Anterior cingulate cortex (tissue), 58 donors: ENCODE results near the gene SSC4D.
"Not testable (repeated sequence)": the region's sequence is repeated elsewhere in the genome, so short reads cannot be mapped to it uniquely, and the experiment has no call there.

Experiments
- DNase-seq, 58 donors: peaks; one replicate each; lab custom pipeline; 2025; lab: John Stamatoyannopoulos, UW

Gene SSC4D

DNA sequence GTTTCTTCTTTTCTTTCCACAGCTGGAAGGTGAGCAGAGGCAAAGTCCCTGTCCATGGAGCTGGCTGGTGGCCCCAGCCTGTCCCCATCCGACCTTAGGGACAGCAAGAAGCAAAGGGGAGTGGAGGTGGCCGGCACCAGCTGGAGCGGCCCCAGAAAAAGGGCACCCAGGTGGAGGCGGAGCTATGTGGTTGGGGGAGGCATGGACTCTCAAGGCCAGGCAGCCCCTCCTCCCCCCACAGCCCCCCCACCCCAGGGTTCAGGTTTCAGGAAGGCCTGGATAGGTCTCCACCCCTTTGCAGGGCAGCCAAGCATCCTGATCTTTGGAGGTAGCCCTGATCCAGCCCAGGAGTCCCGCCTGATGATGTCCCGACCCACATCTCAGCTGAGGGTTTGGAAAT lies at the start of gene SSC4D:
Gene SSC4D (minus strand): TSS at position 161 of the 400 bp plus-strand sequence. CDS start 5,258 bp downstream, outside the sequence.
- no peak for DNase-seq

DNA sequence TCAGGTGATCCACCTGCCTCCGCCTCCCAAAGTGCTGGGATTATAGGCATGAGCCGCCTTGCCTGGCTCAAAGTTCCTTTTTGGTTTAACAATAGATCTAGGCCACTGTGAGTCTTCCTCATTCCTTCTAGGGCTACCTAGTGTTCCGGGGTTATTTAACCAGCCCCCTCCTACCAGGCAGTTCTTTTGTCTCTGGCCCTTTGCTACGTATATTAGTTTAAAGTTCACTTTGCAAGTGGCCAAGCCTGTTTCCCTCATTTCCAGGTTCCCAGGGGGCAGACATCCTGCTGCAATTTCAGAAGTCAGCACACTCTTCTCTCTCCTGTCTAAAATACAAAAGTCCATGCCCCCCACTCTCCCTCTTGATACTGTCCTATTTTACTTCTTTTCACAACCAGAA lies 49.0 kb upstream of the SSC4D start:
- not testable (repeated sequence) for DNase-seq

DNA sequence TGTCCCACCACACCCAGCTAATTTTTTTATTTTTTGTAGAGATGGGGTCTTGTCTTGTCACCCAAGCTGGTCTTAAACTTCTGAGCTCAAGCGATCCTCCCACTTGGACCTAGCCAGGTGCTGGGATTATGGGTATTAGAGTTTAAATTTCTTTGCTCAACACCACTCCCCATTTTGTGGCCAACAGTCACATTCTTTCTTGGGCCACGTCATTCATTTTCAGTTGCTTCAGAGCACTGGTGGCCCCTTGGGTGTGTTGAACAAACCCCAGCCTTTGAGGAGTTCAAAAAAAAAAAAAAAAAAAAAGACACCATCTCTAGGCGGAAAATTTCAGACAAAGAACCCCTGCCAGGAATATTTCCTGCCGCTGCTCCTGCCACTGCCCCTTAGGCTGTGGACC lies 47.5 kb upstream of the SSC4D start:
- not testable (repeated sequence) for DNase-seq

DNA sequence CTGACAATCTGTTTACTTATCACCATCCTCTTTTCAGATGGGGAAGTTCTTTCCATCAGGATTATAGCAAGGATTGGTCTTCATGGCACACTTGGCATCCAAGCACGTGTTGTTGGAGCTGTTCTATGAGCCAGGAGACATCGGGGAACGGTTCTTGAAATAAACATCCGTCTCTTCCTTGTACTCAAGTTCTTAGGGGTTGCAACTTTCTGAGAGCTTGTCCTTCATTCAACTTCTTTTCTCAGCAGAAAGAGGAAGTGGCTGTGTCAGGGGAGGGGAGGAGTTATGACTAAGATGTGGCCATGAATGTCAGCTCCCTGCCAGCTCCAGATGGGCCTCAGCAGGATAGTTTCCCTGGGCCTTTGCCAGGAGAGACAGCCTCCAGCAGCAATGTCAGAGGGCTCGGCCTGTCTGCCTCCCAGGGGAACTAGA lies 36.1 kb upstream of the SSC4D start:
- DNase-seq = peak in 5 of 58 donors; percentile 6 to 34 (median 17)

DNA sequence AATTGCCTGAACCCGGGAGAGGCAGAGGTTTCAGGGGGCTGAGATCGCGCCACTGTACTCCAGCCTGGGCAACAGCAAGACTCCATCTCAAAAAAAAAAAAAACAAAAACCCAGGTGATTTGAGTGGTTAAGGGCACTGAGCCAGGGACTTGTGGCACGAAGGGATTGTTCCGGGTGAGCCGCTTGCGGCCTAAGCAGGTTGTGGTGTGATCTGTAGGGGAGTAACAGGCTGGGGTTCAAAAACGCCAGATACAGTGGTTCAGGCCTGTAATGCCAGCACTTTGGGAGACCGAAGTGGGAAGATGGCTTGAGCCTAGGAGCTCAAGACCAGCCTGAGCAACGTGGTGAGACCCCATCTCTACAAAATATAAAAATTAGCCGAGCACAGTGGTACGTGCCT lies 34.3 kb upstream of the SSC4D start:
- DNase-seq = not testable (repeated sequence)

DNA sequence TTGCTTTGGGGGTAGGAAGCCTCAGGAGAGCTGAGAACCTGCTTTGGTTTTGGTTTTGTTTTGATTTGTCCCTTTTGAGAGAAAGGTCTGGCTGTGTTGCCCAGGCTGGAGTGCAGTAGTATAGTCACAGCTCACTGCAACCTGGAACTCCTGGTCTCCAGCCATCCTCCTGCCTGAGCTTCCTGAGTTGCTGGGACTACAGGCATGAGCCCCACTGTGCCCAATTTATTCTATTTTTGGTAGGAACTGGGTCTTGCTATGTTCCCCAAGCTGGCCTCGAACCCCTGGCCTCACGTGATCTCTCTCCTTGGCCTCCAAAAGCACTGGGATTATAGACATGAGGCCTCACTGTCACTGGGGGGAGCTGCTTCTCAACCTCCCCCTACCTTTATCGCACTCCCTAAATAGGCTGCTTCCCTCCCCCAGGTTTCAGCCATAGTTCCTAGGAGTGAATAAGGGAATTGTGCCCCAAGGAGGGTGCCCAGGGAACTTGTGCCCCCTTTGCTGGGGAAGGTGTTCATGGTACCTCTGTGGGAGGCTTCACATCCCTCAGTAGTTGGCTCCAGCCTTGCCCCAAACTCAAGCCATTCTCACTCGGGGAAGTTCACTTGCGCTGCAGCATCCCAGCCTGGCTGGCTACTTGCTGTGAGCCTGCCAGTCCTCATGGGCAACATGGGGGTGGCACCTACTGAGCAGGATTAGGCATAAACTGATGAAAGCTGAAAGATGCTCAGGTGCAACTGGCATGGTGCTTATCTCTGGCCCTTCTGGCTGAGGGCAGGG lies 33.4 kb upstream of the SSC4D start:
- not testable (repeated sequence) for DNase-seq

DNA sequence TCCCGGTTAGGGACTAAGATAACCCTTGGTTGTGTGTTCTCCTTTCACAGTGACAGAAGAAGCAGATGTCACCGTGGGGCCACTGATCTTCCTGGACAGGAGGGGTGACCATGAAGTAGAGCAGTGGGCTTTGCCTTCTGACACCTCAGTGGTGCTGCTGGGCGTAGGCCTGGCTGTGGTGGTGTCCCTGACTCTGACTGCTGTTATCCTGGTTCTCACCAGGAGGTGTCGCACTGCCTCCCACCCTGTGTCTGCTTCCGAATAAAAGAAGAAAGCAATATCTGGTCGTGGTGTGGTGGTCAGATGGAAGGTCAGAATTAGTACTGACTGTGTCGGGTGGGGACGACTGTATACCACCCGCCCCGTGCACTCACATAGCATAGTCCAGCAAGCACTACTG lies 32.3 kb upstream of the SSC4D start:
- not testable (repeated sequence) for DNase-seq

DNA sequence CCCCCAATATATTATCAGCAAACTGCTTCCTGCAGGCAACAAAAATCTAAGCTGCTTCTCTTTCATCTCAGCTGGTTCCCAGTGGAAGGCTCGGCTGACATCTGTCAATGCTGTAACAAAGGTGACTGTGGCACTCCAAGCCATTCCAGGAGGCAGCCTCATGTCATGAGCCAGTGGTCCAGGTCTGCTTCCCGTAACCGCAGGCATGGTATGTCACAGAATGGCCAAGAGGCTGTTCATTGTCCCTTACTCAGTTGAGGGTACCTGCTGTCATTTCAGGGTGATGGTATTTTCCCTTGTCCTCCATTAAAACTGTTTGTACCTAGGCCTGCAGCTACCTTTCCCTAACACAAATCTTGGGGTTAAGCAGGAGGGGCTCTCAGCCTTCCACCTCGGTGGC lies 30.9 kb upstream of the SSC4D start:
- DNase-seq = not testable (repeated sequence)

DNA sequence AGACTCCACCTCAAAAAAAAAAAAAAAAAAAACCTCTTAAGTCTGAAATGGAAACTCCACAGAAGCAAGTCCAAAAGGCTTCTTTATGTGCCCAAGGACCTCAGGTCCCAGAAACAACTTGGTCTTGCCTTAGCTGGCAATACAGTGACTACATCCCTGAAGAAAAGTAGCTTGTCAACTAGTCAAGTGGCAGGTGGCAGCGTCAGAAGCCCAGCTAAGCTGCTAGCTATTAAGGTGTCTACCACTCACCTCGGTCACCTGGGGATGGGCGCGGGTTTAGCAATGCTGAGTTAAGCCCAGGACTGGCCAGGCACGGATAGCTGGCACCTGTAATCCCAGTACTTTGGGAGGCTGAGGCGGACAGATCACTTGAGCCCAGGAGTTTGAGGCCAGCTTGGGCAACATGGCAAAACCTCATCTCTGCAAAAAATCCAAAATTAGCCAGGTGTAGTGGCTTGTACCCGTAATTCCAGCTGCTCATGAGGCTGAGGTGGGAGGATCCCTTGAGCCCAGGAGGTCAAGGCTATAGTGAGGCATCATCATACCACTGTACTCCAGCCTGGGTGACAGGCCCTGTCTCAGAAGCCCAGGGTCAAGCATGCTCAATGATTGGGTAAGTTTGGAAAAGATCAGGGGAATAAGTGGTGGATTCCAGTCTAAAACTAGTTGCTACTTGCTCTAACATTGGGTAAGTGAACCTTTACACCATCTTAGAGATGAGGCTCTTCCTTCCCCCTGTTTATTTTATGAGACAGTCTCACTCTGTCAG lies 29.8 kb upstream of the SSC4D start:
- DNase-seq = not testable (repeated sequence)

DNA sequence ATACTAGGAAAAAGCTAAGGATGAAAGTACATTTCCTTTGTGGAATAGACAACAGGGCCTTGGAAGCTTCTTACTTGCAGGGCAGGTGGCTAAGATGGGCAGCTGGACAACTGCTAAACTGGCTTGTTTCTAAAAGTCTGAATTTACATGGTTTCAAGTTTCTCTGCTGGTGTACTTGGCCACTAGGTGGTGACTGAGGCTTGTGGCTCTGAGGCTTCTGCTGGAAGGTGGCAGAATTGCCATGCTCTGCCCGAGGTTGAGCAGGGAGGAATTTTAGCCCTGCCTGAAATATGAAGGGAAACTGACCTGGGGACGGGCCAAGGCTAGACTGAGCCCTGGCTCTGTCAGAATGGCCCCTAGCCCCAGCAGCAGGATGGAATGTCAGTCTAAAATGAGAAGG lies 28.4 kb upstream of the SSC4D start:
- DNase-seq = peak in 50 of 58 donors; percentile 1 to 85 (median 48)

DNA sequence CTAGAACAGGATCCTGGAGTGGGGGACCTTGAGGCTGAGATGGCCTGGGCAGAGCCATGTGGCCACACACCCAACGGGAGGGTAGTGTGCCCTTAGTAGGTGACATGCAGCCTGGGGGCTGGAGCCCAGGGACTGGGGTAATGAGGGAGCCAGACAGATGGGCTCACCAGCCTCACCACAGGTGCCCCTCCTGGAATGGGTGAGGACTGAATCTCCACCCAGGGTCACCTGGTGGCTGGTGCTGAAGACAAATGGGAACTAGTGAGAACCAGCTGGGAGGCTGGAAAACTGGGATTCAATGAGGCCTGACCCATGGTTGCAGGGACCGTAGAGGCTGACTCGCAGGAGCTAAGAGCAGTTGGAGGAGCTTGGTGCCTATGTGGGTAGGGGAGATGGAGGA lies 21.3 kb upstream of the SSC4D start:
- DNase-seq = no peak

DNA sequence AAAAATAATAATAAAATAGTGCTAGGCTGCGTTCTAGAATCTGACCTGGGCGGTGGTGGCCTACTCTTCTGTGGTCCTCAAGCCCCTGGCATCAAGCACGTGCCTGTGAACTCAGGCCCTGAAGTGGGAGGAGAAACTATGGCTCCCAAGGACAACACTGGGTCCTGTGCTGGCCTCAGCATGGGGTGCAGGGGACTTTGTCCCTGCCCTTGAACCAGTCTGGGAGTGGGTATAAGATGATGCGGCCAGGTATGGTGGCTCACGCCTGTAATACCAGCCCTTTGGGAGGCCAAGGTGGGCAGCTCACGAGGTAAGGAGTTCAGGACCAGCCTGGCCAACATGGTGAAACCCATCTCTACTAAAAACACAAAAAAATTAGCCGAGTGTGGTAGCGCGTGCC lies 20.7 kb upstream of the SSC4D start:
- DNase-seq = no peak

DNA sequence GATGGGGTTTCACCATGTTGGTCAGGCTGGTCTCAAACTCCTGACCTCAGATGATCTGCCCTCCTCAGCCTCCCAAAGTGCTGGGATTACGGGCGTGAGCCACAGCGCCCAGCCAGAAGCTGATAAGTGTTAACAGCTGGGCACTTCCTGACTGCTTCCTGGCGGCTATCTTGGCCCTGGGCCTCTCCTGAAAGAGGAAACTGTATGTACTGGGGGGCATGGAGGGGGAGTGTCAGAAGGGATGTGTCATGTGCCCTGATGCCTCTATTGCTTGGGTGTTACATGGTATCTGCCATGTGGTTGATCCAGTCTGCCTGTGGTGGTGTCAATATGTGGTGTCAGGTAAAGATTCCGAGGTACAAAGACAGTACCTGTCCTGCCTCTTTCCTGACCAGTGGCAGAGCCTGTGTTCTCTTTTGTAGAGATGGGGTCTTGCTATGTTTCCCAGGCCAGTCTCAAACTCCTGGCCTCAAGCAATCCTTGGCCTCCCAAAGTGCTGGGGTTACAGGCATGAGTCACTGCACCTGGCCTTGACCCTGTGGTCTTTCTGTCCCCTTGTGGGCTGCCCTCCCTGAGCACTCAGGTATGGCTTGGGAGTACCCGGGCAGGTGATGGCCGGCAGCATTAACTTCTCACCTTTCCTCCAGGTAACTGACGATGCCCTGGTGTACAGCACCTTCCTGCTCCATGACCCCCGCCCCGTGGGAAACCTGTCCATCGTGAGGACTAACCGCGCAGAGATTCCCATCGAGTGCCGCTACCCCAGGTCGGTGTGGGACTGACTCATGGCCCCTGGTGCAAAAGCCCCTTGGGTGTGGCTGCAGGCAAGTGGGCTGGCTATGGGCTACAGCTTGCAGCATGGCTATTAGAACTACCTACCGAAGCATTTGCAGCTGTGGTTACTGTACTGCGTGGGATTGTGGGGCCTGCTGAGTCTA lies 19.6 kb upstream of the SSC4D start:
- peak in 10 of 58 donors; percentile 1 to 13 (median 6) for DNase-seq

DNA sequence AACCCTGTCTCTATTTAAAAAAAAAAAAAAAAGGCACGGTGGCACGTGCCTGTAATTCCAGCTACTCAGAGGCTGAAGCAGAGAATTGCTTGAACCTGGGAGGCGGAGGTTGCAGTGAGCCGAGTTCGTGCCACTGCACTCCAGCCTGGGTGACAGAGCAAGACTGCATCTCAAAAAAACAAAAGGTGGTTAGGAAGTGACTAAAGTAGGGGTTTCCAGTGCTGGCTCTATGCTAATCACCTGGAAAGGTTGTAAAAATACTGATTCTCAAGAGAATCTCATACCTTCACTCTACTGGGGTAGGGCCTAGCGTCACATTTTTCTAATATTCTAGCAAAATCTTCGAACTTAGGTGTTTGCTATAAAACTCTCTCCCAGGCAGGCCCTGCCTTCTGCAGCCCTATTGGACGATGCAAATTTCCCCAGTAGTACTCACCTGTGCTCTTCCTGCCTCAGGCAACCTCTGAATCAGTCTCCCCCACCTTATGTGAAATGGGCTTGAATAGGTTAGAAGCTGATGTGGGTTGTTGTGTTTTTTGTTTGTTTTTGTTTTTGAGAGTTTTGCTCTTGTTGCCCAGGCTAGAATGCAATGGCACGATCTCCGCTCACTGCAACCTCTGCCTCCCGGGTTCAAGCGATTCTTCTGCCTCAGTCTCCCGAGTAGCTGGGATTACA lies 18.8 kb upstream of the SSC4D start:
- DNase-seq = no peak

DNA sequence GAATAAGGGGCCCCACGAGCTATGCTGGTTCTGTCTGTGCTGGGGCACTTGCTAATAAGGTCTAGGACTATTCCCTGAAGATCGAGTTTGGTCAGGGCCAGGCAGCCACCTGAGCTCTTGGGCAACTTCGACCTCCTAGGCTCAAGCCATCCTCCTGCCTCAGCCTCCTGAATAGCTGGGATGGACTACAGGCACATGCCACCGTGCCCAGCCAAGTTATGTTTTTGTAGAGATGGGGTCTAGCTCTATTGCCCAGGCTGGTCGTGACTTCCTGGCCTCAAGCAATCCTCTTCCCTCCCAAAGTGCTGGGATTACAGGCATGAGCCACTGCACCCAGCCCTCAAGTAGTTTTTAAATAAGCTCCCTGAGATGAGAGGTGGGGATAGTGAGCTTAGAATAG lies 18.1 kb upstream of the SSC4D start:
- no peak for DNase-seq

DNA sequence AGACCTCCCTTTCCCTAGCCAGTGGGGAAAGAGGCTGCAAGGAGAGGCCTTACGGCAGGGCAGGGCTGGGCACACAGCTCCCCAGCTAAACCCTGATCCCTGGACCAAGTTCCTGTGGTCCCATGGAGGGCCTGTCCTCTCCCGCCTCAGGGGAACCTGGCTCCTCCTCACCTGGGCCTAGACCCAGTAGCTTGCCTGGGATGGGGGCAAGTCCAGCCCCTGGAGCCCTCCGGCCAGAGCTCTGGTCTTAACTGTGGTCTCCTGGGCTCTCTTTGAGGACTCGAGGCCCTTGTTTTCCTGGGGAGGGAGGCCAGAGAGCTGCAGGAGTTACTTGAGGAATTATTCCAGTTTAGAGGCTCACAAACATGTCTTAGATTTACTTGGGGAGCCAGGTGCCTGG lies 16.7 kb upstream of the SSC4D start:
- DNase-seq = no peak

DNA sequence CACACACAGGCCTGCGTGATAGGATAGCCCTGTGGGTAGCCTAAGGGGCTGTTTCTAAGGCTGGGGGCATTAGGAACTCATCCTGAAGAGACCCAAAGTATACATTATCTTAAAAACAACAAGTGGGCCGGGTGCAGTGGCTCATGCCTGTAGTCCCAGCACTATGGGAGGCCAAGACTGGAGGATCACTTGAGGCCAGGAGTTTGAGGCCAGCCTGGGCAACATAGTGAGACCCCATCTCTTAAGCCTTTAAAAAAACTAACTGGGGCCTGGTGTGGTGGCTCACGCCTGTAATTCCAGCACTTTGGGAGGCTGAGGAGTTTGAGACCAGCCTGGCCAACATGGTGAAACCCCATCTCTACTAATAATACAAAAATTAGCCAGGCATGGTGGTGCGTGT lies 16.1 kb upstream of the SSC4D start:
- not testable (repeated sequence) for DNase-seq

DNA sequence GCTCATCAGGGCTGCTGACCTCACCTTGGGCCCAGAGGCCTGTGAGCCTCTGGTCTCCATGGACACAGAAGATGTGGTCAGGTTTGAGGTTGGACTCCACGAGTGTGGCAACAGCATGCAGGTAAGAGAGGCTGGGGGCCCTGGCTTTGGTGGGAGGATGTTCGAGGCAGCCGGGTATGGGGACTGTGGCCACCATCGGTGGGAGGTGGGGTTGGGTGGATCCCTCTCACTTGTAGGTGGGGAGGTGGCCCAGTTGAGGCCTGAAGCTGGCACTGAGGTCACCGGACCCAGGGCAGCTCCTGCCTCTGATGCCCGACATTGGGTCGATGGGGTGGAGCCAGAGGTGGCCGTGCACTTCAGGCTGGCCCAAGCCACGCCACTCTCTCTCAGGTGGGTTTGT lies 15.7 kb upstream of the SSC4D start:
- no peak for DNase-seq

DNA sequence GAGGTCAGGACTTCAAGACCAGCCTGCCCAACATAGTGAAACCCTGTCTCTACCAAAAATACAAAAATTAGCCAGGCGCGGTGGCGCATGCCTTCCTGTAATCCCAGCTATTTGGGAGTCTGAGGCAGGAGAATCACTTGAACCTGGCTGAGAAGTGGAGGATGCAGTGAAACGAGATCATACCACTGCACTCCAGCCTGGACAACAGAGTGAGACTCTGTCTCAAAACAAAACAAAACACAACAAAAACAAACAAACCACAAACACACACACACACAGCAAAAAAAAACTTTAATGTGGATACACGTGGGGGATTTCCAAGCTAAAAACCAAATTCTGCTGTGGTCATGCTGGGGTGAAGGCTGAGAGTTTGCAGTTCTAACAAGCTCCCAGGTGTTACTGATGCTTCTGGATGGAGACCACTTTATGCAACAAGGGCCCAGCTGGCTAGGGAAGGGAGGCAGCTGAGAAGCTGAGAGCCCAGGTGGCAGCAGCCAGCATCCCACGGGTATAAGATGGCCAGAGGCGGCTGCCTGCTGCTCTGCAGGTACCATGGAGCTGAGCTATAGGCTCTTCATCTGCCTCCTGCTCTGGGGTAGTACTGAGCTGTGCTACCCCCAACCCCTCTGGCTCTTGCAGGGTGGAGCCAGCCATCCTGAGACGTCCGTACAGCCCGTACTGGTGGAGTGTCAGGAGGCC lies 15.1 kb upstream of the SSC4D start, which contains the start of gene ZP3:
Gene ZP3 (plus strand): TSS at position 538 of the 699 bp plus-strand sequence. CDS start 15 bp downstream, at position 553.
- no peak for DNase-seq
